Raji (cell line): Measurements from ENCODE around the gene TMC3.

Source experiments
- POLR2A ChIP-seq: IDR thresholded peaks from 2 replicates; pipeline ENCODE4 v1.6.1; 2011; ENCODE audit warnings: low read depth, low read length, control low read depth; ENCODE audit not compliant: insufficient read depth

Gene TMC3

GRCh38 chr15:81373775-81374395, at the start of gene TMC3:
Gene TMC3 (minus strand): TSS chr15:81374213. CDS start chr15:81374077, 136 bp downstream.
- no peak for TF ChIP-seq POLR2A

- no peak for TF ChIP-seq POLR2A
These were observed 47.4 kb upstream of the TMC3 start for GRCh38 chr15:81421461-81421860.

GRCh38 chr15:81419332-81419943, 45.4 kb upstream of the TMC3 start:
- no peak for TF ChIP-seq POLR2A

GRCh38 chr15:81418891-81419290, 44.9 kb upstream of the TMC3 start:
- no peak for TF ChIP-seq POLR2A

- no peak for TF ChIP-seq POLR2A
These were observed 44.4 kb upstream of the TMC3 start for GRCh38 chr15:81418444-81418843.

- no peak for TF ChIP-seq POLR2A
These were observed 39.8 kb upstream of the TMC3 start for GRCh38 chr15:81413851-81414250.

- no peak for TF ChIP-seq POLR2A
These were observed 38.1 kb upstream of the TMC3 start for GRCh38 chr15:81411969-81412633.

GRCh38 chr15:81411051-81411450, 37.0 kb upstream of the TMC3 start:
- no peak for TF ChIP-seq POLR2A

- no peak for TF ChIP-seq POLR2A
These were observed 36.3 kb upstream of the TMC3 start for GRCh38 chr15:81410318-81410753.

- TF ChIP-seq POLR2A, result no peak
These were observed 33.7 kb upstream of the TMC3 start for GRCh38 chr15:81407718-81408117.

- no peak for TF ChIP-seq POLR2A
These were observed 33.2 kb upstream of the TMC3 start for GRCh38 chr15:81407176-81407575.

- TF ChIP-seq POLR2A, result no peak
These were observed 26.7 kb upstream of the TMC3 start for GRCh38 chr15:81400640-81401236.

GRCh38 chr15:81398910-81399551, 25.0 kb upstream of the TMC3 start:
- TF ChIP-seq POLR2A, result no peak

GRCh38 chr15:81398456-81398855, 24.4 kb upstream of the TMC3 start:
- TF ChIP-seq POLR2A, result no peak

- no peak for TF ChIP-seq POLR2A
These were observed 20.6 kb upstream of the TMC3 start for GRCh38 chr15:81394603-81395002.

GRCh38 chr15:81391657-81392056, 17.6 kb upstream of the TMC3 start:
- TF ChIP-seq POLR2A, result no peak

GRCh38 chr15:81388436-81388770, 14.4 kb upstream of the TMC3 start:
- TF ChIP-seq POLR2A, result no peak
